Upper lobe of left lung (tissue), 4 donors: ENCODE results near the gene LARGE1.

ENCODE experiments used
- CTCF ChIP-seq, 6 experiments: fragments of 450-650 bp in 4 of 6; fragments of 200-600 bp in 2 of 6; sonication (generic) in 2 of 6; IDR thresholded peaks; one replicate each; pipeline ENCODE4 v1.5.1; 2016 to 2019; ENCODE audit warnings: antibody characterized with exemption in 6 of 6
- EP300 ChIP-seq, 4 donors: sonication (generic); formaldehyde crosslinking; IDR thresholded peaks; one replicate each; pipeline ENCODE4 v1.5.1; 2017; ENCODE audit warnings: antibody characterized with exemption in 4 of 4, control low read depth in 2 of 4

GRCh38 chr22:33796494-33796893, 123.8 kb downstream of the LARGE1 start:
- no peak for TF ChIP-seq CTCF (IDR thresholded peaks at IDR 0.05)
- TF ChIP-seq EP300 (IDR thresholded peaks at IDR 0.05): no peak
